Measurements from ENCODE around the gene KIF26A. TPM values are rescaled to one million over a fixed set of nuclear protein-coding genes. Genes with fewer than 3 reads are reported as not detected.

The KIF26A gene
- total and polyA plus RNA-seq, 2 of the 13 experiments (the other 11 are each of a cell fraction or from before 2014, with no cell fraction given) = not detected

DNA sequence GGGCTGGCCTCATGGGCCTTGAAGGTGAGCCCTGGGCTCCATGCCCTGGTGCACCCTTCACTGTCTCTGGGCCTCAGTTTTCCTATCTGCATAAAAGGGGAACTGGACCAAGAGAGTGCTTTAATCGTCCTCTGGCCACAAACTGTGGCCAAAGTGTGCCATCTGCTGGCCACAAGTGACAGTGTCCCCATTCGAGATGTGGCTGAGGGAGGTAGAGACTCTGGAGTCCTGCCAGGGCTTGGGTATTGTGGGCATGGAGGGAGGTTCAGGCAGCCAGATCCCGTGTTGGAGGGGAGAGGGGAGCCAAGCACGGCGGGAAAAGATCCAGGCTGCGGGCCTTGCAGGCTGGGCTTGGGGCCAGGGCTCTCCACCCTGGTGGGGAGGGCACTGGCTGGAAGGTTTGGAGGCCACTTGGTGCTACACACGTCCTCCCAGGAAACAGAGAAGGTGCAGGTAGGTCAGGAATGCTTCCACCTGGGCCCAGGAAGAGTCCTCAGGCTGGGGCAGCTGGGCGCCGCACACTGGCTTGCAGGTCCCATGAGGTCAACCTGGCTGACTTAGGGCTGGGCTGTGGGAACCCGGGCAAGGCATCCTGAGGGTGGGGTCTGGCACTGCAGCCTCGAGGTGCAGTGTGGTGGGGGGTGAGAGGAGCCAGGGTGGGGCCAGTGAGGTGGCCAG is 7.3 kb upstream of the KIF26A start (continued):
- TF ChIP-seq, protein P1, sequence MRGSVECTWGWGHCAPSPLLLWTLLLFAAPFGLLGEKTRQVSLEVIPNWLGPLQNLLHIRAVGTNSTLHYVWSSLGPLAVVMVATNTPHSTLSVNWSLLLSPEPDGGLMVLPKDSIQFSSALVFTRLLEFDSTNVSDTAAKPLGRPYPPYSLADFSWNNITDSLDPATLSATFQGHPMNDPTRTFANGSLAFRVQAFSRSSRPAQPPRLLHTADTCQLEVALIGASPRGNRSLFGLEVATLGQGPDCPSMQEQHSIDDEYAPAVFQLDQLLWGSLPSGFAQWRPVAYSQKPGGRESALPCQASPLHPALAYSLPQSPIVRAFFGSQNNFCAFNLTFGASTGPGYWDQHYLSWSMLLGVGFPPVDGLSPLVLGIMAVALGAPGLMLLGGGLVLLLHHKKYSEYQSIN (CRISPR knock-in tag; IDR thresholded peaks at IDR 0.05; ENCODE audit: borderline replicate concordance) = no peak
- TF ChIP-seq, protein P2, sequence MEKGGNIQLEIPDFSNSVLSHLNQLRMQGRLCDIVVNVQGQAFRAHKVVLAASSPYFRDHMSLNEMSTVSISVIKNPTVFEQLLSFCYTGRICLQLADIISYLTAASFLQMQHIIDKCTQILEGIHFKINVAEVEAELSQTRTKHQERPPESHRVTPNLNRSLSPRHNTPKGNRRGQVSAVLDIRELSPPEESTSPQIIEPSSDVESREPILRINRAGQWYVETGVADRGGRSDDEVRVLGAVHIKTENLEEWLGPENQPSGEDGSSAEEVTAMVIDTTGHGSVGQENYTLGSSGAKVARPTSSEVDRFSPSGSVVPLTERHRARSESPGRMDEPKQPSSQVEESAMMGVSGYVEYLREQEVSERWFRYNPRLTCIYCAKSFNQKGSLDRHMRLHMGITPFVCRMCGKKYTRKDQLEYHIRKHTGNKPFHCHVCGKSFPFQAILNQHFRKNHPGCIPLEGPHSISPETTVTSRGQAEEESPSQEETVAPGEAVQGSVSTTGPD (CRISPR knock-in tag; IDR thresholded peaks at IDR 0.05) = no peak
- TF ChIP-seq GFI1 (CRISPR knock-in tag; IDR thresholded peaks at IDR 0.05; ENCODE audit: borderline replicate concordance) (no peak), ZNF572 (CRISPR knock-in tag; IDR thresholded peaks at IDR 0.05) (no peak), STAG1 (CRISPR knock-in tag; IDR thresholded peaks at IDR 0.05) (peak; percentile 77), ZNF891 (CRISPR knock-in tag; IDR thresholded peaks at IDR 0.05) (no peak), ZNF333 (CRISPR knock-in tag; IDR thresholded peaks at IDR 0.05; ENCODE audit: borderline replicate concordance) (no peak), POLR2G (IDR thresholded peaks at IDR 0.05; ENCODE audit: low read depth, low read length) (no peak)
- TF ChIP-seq, protein P3, sequence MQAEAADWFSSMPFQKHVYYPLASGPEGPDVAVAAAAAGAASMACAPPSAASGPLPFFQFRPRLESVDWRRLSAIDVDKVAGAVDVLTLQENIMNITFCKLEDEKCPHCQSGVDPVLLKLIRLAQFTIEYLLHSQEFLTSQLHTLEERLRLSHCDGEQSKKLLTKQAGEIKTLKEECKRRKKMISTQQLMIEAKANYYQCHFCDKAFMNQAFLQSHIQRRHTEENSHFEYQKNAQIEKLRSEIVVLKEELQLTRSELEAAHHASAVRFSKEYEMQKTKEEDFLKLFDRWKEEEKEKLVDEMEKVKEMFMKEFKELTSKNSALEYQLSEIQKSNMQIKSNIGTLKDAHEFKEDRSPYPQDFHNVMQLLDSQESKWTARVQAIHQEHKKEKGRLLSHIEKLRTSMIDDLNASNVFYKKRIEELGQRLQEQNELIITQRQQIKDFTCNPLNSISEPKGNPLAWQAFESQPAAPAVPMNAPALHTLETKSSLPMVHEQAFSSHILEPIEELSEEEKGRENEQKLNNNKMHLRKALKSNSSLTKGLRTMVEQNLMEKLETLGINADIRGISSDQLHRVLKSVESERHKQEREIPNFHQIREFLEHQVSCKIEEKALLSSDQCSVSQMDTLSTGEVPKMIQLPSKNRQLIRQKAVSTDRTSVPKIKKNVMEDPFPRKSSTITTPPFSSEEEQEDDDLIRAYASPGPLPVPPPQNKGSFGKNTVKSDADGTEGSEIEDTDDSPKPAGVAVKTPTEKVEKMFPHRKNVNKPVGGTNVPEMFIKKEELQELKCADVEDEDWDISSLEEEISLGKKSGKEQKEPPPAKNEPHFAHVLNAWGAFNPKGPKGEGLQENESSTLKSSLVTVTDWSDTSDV (CRISPR knock-in tag; IDR thresholded peaks at IDR 0.05) = no peak
- TF ChIP-seq, protein P4, sequence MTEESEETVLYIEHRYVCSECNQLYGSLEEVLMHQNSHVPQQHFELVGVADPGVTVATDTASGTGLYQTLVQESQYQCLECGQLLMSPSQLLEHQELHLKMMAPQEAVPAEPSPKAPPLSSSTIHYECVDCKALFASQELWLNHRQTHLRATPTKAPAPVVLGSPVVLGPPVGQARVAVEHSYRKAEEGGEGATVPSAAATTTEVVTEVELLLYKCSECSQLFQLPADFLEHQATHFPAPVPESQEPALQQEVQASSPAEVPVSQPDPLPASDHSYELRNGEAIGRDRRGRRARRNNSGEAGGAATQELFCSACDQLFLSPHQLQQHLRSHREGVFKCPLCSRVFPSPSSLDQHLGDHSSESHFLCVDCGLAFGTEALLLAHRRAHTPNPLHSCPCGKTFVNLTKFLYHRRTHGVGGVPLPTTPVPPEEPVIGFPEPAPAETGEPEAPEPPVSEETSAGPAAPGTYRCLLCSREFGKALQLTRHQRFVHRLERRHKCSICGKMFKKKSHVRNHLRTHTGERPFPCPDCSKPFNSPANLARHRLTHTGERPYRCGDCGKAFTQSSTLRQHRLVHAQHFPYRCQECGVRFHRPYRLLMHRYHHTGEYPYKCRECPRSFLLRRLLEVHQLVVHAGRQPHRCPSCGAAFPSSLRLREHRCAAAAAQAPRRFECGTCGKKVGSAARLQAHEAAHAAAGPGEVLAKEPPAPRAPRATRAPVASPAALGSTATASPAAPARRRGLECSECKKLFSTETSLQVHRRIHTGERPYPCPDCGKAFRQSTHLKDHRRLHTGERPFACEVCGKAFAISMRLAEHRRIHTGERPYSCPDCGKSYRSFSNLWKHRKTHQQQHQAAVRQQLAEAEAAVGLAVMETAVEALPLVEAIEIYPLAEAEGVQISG (CRISPR knock-in tag; IDR thresholded peaks at IDR 0.05) = no peak
- TF ChIP-seq, protein P5, sequence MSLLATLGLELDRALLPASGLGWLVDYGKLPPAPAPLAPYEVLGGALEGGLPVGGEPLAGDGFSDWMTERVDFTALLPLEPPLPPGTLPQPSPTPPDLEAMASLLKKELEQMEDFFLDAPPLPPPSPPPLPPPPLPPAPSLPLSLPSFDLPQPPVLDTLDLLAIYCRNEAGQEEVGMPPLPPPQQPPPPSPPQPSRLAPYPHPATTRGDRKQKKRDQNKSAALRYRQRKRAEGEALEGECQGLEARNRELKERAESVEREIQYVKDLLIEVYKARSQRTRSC (CRISPR knock-in tag; IDR thresholded peaks at IDR 0.05; ENCODE audit: low read depth) = no peak
- TF ChIP-seq, protein P6, sequence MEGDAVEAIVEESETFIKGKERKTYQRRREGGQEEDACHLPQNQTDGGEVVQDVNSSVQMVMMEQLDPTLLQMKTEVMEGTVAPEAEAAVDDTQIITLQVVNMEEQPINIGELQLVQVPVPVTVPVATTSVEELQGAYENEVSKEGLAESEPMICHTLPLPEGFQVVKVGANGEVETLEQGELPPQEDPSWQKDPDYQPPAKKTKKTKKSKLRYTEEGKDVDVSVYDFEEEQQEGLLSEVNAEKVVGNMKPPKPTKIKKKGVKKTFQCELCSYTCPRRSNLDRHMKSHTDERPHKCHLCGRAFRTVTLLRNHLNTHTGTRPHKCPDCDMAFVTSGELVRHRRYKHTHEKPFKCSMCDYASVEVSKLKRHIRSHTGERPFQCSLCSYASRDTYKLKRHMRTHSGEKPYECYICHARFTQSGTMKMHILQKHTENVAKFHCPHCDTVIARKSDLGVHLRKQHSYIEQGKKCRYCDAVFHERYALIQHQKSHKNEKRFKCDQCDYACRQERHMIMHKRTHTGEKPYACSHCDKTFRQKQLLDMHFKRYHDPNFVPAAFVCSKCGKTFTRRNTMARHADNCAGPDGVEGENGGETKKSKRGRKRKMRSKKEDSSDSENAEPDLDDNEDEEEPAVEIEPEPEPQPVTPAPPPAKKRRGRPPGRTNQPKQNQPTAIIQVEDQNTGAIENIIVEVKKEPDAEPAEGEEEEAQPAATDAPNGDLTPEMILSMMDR (CRISPR knock-in tag; IDR thresholded peaks at IDR 0.05) = peak; percentile 84
- TF ChIP-seq, protein P7, sequence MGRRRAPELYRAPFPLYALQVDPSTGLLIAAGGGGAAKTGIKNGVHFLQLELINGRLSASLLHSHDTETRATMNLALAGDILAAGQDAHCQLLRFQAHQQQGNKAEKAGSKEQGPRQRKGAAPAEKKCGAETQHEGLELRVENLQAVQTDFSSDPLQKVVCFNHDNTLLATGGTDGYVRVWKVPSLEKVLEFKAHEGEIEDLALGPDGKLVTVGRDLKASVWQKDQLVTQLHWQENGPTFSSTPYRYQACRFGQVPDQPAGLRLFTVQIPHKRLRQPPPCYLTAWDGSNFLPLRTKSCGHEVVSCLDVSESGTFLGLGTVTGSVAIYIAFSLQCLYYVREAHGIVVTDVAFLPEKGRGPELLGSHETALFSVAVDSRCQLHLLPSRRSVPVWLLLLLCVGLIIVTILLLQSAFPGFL (CRISPR knock-in tag; IDR thresholded peaks at IDR 0.05) = no peak
- TF ChIP-seq, protein P8, sequence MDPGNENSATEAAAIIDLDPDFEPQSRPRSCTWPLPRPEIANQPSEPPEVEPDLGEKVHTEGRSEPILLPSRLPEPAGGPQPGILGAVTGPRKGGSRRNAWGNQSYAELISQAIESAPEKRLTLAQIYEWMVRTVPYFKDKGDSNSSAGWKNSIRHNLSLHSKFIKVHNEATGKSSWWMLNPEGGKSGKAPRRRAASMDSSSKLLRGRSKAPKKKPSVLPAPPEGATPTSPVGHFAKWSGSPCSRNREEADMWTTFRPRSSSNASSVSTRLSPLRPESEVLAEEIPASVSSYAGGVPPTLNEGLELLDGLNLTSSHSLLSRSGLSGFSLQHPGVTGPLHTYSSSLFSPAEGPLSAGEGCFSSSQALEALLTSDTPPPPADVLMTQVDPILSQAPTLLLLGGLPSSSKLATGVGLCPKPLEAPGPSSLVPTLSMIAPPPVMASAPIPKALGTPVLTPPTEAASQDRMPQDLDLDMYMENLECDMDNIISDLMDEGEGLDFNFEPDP (CRISPR knock-in tag; conservative IDR thresholded peaks at IDR 0.05) = 0 out of 2 replicates have a peak, but pooled peaks have one; percentile 31

All from HepG2 (cell line).